22Rv1 (cell line): Measurements from ENCODE around the gene ALDH3A2.

Source experiments
- H3K27ac ChIP-seq: fragments of 450-650 bp; 2 replicates; pipeline ENCODE4 v1.5.1; 2017
- CTCF ChIP-seq: fragments of 450-650 bp; IDR thresholded peaks from 2 replicates; pipeline ENCODE4 v1.5.1; 2017; ENCODE audit warnings: mild to moderate bottlenecking
- ZFX ChIP-seq: fragments of 450-650 bp; IDR thresholded peaks from 2 replicates; pipeline ENCODE4 v1.6.1; 2017; ENCODE audit warnings: antibody characterized with exemption, borderline replicate concordance

The ALDH3A2 gene

GRCh38 chr17:19709841-19710240 is 61.3 kb downstream of the ALDH3A2 start:
- no peak for TF ChIP-seq ZFX
- no peak for TF ChIP-seq CTCF
- H3K27ac ChIP-seq, result no peak overlapping the region

- no peak for TF ChIP-seq ZFX
- no peak for TF ChIP-seq CTCF
Measured at GRCh38 chr17:19712436-19713004, 64.0 kb downstream of the ALDH3A2 start.

GRCh38 chr17:19713462-19713861 is 64.9 kb downstream of the ALDH3A2 start:
- TF ChIP-seq CTCF, result no peak
- TF ChIP-seq ZFX, result no peak
- H3K27ac ChIP-seq, result no peak overlapping the region

More at GRCh38 chr17:19712436-19713004, 64.0 kb downstream of the ALDH3A2 start:
- no peak overlapping the region for H3K27ac ChIP-seq

GRCh38 chr17:19713901-19714361 is 65.4 kb downstream of the ALDH3A2 start:
- H3K27ac ChIP-seq, result no peak overlapping the region
- TF ChIP-seq CTCF, result no peak

- no peak overlapping the region for H3K27ac ChIP-seq
- TF ChIP-seq ZFX (no peak), CTCF (no peak; the same call in 1 of the 2 replicates)
Measured at GRCh38 chr17:19714542-19715411, 66.2 kb downstream of the ALDH3A2 start.

GRCh38 chr17:19716108-19717030 is 67.8 kb downstream of the ALDH3A2 start, which contains the start of gene SLC47A2:
Gene SLC47A2 (minus strand): TSS chr17:19716584. CDS start chr17:19716555, 29 bp downstream.
- H3K27ac ChIP-seq, result no peak within 1 kb of the TSS
- TF ChIP-seq ZFX, result no peak
- no peak for TF ChIP-seq CTCF

- TF ChIP-seq ZFX (no peak), CTCF (no peak)
- no peak overlapping the region for H3K27ac ChIP-seq
Measured at GRCh38 chr17:19717031-19717360, 68.4 kb downstream of the ALDH3A2 start.
